HG03095 (cell line): Measurements from ENCODE around the gene ERCC5.

ENCODE experiments used
- ATAC-seq: cut with Tn5 transposase; IDR thresholded peaks from one replicate; pipeline ENCODE4 v1.9.1; 2021; ENCODE audit warnings: moderate library complexity; ENCODE audit not compliant: unreplicated experiment

The ERCC5 gene

DNA sequence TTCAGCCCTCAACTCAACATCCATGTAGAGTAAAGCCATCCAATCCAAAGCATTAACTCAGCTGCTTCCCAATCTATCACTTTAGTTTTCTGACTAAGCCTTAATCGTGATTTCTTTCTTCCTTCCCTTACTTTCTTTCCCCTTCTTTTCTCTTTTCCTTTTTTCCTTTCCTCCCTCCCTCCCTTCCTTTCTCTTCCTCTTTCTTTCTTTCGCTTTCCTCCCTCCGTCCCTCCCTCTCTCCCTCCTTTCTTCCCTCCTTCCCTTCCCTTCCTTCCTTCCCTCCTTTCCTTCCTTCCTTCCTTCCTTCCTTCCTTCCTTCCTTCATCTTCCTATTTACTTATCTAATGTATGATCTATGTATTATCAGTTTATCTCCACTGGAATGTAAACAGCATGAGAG lies 71.2 kb downstream of the ERCC5 start:
- ATAC-seq: no peak

DNA sequence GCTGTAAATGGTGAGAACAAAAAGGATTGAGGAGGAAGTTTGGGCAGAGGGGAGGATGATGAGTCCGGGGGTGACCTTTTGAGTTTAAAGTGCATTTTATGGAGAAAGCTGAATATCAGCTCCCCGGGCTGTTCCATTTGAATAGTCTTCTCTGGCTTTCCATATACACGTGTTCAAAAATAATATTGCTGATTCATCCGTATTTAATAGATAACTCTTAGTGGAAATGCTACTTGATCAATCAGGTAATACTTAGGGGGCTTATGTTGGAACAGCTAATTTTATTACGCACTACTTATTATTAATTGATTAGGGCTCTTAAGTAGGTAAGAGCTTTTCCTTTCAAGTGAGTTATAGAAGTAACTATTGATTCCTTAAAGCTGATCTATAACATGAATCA lies 76.4 kb downstream of the ERCC5 start:
- ATAC-seq: no peak
